Cardiac muscle cell (in vitro differentiated cells and primary cell): Measurements from ENCODE around the gene DENND1B. TPM values are rescaled to one million over a fixed set of nuclear protein-coding genes. Genes with fewer than 3 reads are reported as not detected.

ENCODE experiments used
- DNase-seq, 2 donors: peaks; one replicate each; pipeline versions ENCODE4 v3.0.0 to v3.0.0-alpha.2; 2010 to 2017; ENCODE audit warnings: low read depth in 1 of 2, low spot score in 1 of 2
- H3K27ac ChIP-seq: fragments of 200-600 bp; sonication (generic); 2 replicates; pipeline ENCODE4 v1.5.1; 2016
- H3K27me3 ChIP-seq: fragments of 200-600 bp; sonication (generic); 2 replicates; pipeline ENCODE4 v1.6.0; 2016; ENCODE audit warnings: control low read depth
- H3K36me3 ChIP-seq: fragments of 200-600 bp; sonication (generic); 2 replicates; pipeline ENCODE4 v1.5.1; 2016; ENCODE audit warnings: control low read depth
- H3K4me1 ChIP-seq: fragments of 200-600 bp; sonication (generic); 2 replicates; pipeline ENCODE4 v1.8.1; 2017; ENCODE audit warnings: low read depth, mild to moderate bottlenecking, mixed run types
- H3K4me3 ChIP-seq: fragments of 200-600 bp; sonication (generic); 2 replicates; pipeline ENCODE4 v1.5.1; 2016; ENCODE audit warnings: mild to moderate bottlenecking
- H3K9me3 ChIP-seq: fragments of 200-600 bp; sonication (generic); 2 replicates; pipeline ENCODE4 v1.5.1; 2017; ENCODE audit warnings: low read depth, mild to moderate bottlenecking, control low read depth
- polyA plus RNA-seq: library from polyadenylated mRNA; unstranded; fragments of >200 nt; fragmentation: Nextera tagmentation; extraction: Ambion mirVana; gene quantifications from 2 replicates; pipeline ENCODE4 v1.2.1, GENCODE V29; 2016
- total RNA-seq: library from RNA; depleted of rRNA; stranded (reverse); fragments of >200 nt; gene quantifications from 2 replicates; pipeline ENCODE4 v1.2.3, GENCODE V29; 2016
- TF ChIP-seq, protein P1 (sequence below): IDR thresholded peaks from 2 replicates; pipeline ENCODE4 v1.5.1; 2012; ENCODE audit warnings: low read depth, mild to moderate bottlenecking, low read length

The DENND1B gene
- total and polyA plus RNA-seq, 2 experiments from 2014 or later, result 9.9 to 11.0 TPM

DNA sequence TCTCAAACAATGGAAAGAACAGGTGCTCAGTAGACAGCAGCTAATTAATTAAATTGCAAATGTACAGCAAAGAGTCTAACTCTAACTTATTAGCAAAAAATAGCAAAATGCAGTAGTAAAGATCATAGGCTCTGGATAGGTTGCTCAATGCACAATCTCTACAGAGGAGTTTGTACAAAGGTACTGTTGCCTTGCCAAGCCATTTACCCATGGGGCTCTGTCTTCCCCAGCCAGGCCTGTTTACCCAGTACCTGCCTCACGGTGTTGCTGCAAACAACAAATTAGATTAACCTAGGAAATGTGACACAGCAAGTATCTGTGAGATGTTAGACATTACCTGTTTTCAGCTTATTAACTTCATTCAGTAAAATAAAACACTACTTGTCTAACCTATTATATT is 222.0 kb downstream of the DENND1B start:
- Histone ChIP-seq H3K4me1 (no peaks in the 10 kb centered on the region), H3K4me3 (no peak overlapping the region), H3K27ac (no peak overlapping the region), H3K9me3 (no peaks in the 10 kb centered on the region), H3K36me3 (no peaks in the 10 kb centered on the region), H3K27me3 (no peaks in the 10 kb centered on the region)
- TF ChIP-seq, protein P1, sequence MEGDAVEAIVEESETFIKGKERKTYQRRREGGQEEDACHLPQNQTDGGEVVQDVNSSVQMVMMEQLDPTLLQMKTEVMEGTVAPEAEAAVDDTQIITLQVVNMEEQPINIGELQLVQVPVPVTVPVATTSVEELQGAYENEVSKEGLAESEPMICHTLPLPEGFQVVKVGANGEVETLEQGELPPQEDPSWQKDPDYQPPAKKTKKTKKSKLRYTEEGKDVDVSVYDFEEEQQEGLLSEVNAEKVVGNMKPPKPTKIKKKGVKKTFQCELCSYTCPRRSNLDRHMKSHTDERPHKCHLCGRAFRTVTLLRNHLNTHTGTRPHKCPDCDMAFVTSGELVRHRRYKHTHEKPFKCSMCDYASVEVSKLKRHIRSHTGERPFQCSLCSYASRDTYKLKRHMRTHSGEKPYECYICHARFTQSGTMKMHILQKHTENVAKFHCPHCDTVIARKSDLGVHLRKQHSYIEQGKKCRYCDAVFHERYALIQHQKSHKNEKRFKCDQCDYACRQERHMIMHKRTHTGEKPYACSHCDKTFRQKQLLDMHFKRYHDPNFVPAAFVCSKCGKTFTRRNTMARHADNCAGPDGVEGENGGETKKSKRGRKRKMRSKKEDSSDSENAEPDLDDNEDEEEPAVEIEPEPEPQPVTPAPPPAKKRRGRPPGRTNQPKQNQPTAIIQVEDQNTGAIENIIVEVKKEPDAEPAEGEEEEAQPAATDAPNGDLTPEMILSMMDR, result no peak
- no peak for DNase-seq

DNA sequence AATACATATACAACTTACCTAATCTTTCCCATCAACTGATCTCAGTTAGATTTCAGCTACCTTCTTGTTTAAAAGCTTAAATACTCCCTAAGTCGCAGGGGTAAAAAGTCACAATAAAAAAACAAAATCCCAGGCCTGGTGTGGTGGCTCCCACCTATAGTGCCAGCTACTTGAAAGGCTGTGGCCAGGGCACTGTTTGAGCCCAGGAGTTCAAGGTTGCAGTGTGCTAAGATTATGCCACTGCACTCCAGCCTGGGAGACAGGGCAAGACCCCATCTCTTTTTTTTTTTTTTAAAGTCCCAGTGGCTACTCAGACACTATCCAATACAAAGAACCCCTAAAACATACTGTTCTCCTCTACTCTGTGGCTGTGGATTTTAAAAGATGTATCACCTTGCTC is 228.3 kb downstream of the DENND1B start:
- Histone ChIP-seq H3K9me3 (no peaks in the 10 kb centered on the region), H3K4me3 (no peak overlapping the region), H3K4me1 (no peaks in the 10 kb centered on the region), H3K27ac (no peak overlapping the region), H3K36me3 (no peaks in the 10 kb centered on the region), H3K27me3 (no peaks in the 10 kb centered on the region)
- no peak for DNase-seq
- TF ChIP-seq, protein P1, result no peak

DNA sequence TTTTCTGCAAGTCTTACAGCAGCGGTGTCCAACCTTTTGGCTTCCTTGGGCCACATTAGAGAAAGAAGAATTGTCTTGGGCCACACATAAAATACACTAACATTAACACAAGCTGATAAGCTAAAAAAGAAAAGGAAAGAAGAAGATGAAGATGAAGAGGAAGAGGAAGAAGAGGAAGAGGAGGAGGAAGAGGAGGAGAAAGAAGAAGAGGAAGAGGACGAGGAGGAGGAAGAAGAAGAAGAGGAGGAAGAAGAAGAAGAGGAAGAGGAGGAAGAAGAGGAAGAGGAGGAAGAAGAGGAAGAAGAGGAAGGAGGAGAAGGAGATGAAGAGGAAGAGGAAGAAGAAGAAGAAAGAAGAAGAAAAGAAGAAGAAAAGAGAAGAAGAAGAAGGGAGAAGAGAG is 230.7 kb downstream of the DENND1B start:
- DNase-seq, result no peak
- no peak overlapping the region for H3K27ac ChIP-seq
- no peaks in the 10 kb centered on the region for H3K27me3 ChIP-seq
- no peaks in the 10 kb centered on the region for H3K9me3 ChIP-seq
- H3K4me1 ChIP-seq, result no peaks in the 10 kb centered on the region
- no peak overlapping the region for H3K4me3 ChIP-seq
- H3K36me3 ChIP-seq, result no peaks in the 10 kb centered on the region
- TF ChIP-seq, protein P1, result no peak

DNA sequence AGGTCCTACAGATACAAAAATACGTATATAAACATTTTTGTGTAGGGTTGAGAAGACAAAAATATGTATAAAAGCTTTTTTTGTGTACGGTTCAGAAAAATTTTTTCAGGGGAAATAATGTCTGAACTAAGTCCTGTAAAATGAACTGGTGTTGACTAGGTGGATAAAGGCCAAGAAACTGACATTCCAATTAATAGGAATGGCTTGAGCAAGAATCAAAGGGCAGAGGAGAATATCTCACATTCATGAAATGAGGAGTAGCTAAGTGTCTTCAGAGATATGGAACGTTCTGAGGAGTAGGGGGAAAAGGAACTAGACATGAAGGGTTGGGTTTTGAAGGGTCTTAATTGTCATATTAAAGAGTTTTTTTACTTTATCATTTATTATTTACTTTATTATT is 231.2 kb downstream of the DENND1B start:
- Histone ChIP-seq H3K27me3 (no peaks in the 10 kb centered on the region), H3K4me3 (no peak overlapping the region), H3K36me3 (no peaks in the 10 kb centered on the region), H3K27ac (no peak overlapping the region), H3K9me3 (no peaks in the 10 kb centered on the region), H3K4me1 (no peaks in the 10 kb centered on the region)
- TF ChIP-seq, protein P1, result no peak
- no peak for DNase-seq

DNA sequence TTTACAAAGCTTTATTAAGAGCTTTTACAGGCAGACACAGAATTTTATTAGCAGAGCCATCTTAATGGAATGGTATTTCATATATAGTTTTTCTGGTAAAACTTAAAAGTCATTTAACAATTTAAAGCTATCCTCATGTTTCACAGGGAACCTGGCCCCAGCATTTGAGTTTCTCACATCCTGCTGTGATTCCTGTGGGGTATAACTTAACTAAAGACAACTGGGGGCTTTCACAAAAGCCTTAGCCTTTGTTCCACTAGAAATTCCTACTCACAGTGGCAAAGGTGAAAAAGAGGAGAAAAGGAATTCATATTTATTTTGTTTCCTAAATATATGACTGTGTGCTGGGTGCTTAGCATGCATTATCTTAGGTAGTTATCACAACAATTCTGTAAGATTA is 233.9 kb downstream of the DENND1B start:
- H3K9me3 ChIP-seq, result no peaks in the 10 kb centered on the region
- no peak for DNase-seq

More for the DNA sequence above, 233.9 kb downstream of the DENND1B start:
- H3K27me3 ChIP-seq, result no peaks in the 10 kb centered on the region
- TF ChIP-seq, protein P1, result no peak
- H3K27ac ChIP-seq, result no peak overlapping the region
- no peaks in the 10 kb centered on the region for H3K36me3 ChIP-seq
- H3K4me1 ChIP-seq, result no peaks in the 10 kb centered on the region
- H3K4me3 ChIP-seq, result no peak overlapping the region
